GM21619 (cell line): Measurements from ENCODE around the gene CHD1.
A peak's percentile ranks its signal among the peaks of the same experiment; 100 is the strongest.
"Not testable (repeated sequence)": the region's sequence is repeated elsewhere in the genome, so short reads cannot be mapped to it uniquely, and the experiment has no call there.

ENCODE experiments used
- ATAC-seq: cut with Tn5 transposase; IDR thresholded peaks from one replicate; pipeline ENCODE4 v1.9.1; 2021; ENCODE audit not compliant: unreplicated experiment

The CHD1 gene

DNA sequence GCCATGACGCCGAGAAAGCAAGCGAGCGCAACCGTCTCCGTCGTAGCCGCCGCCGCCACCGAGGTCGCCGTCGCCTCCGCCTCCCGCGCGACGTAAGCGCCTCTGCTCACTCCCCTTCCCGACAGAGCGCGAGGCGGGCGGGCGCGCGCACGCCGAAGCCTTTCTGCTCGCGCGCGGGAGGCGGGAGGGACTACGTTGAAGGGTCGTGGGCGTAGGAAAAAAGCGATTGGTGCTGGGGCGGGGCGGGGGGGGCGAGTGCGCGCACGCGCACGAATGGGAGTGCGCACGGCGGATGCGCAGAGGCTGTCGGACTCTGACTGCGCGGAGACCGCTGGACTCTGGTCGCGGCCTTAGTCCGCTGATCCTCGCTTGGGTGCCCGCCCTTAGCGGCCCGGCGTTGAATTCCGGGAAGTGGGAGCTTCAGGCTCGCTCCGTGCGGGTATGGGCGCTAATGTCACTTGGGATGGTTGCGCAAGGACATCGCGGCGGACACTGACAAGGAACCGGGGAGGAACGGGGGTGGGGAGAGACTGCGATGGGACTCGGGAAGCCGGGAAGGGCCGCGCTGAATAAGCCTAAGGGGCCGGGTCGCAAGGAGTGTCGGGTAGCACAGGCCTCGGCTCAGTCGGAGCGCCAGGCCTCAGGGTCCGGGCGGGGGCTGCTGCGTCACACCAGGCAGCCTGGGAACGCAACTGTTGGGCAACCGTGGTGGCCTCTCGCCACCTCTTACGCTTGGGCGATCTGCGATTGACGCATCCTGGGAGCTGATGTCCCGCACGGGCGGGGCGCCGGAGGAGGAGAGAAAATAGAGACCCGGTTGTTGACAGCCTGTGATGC, at the start of gene CHD1:
Gene CHD1, minus strand, starts transcription at position 135 of the 837 bp plus-strand sequence. CDS start 2,621 bp downstream, outside the sequence.
- peak; percentile 62 for ATAC-seq

DNA sequence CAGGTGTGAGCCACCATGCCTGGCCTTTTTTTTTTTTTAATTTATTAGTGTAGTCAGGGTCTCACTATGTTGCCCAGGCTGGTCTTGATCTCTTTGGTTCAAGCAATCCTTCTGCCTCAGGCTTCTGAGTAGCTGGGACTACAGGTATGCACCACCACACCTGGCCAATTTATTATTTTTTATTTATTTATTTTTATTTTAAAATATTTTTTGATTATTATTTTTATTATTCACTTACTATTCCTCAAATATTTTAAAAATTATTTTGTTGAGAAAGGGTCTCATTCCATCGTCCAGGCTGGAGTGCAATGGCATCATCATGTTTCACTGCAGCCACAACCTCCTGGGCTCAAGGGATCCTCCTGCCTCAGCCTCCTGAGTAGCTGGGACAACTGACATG, 49.7 kb upstream of the CHD1 start:
- ATAC-seq = no peak

DNA sequence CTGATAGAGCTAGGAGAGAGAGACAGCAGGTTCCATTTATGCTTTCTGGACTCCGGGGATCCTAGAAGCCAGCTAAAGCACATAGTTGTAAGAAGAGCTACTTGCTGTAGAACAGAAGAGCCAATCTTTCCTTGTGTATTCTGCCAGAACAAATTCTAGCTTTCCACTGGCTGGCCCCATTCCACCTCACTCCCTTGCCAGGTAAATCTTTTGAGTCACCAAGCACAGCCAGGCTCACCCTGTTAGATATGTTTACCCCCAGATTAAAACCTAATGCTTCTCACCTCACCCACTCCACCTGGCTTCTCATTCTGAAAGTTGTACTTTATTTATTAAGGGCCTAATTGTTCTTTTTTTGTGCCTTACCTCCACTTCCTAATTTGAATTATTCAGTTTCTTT, 48.9 kb upstream of the CHD1 start:
- ATAC-seq = no peak

DNA sequence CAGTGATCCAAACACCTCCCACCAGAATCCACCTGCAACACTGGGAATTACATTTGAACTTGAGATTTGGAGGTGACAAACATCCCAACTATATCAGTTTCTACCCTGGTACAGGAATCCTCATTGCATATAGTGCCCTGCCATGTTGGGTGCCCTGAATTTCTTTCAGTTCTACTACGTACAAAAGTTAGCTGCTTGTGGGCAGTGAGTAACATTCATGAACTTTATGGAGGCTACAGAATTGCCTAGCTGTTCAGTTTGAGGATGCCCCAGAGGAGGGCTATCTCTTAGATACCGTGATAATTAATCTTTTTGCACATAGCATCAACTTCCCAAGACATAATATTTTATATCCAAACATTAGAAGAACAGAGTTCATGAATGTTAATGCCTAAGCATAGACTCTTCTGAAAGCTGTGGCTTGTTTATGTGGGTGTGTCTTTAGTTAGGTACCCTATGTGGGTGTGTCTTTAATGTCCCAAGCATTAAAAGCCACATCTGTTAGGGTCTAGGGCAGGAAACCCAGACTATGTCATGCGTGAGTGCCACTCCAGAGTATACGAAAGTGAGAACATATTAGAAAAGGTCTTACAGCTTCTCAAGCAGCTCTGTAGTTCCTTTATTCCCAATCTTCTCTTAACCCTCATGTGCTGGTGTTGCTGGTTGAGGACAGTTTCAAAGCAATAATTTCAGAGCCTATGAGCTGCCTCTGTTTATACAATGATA, 47.0 kb upstream of the CHD1 start:
- peak; percentile 89 for ATAC-seq

DNA sequence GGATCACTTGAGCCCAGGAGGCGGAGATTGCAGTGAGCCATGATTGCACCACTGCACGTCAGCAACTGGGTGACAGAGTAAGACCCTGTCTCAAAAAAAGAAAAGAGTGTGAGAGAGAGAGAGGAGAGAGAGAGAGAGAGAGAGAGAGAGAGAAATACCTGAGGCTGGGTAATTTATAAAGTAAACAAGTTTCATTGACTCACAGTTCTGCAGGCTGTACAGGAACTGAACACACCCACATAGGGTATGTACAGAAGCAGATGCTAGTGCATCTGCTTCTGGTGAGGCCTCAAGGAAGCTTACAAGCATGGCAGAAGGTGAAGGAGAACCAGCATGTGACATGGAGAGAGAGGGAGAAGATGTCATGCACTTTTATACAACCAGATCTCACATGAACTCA, 46.4 kb upstream of the CHD1 start:
- no peak for ATAC-seq

DNA sequence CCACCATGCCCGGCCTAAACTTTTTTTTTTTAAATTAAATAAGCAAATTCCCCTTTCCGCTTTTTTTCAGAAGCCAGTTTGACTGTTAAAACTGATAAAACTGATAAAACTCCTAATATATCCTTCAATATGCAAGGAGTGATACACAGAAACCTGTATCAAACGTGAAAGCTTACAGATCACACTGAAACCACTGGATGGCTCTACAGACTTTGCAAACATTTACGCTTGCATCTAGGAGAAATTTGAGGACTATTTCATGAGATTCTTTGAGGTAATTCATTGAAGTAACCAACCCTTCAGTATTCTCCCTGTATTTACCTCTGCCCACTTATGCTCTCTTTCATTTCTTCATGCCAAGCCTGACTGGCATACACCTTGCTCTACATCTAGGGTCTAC, 40.6 kb upstream of the CHD1 start:
- ATAC-seq = no peak

DNA sequence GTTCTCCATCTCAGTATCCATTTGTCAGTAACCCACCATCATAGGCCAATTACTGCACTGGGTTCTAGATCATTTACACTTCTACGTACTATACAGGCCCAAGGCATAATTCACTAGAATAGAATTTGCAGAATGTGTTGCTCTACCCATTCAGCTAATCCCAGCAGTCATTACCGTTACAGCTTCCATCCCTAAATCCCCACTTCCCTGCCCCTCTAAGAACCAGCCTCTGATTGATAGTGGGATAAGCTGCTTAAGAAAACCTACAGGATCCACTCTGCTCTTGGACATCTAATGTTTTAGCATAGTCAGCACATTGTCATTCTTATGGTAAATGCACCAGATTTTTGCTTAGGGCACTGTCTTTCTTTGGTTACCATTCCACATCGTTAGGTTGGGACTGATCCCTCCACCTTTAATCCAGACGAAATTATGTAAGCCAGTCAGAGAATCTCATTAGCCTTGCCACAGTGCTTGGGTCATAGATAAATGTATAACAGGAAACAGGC, 39.3 kb upstream of the CHD1 start:
- no peak for ATAC-seq

DNA sequence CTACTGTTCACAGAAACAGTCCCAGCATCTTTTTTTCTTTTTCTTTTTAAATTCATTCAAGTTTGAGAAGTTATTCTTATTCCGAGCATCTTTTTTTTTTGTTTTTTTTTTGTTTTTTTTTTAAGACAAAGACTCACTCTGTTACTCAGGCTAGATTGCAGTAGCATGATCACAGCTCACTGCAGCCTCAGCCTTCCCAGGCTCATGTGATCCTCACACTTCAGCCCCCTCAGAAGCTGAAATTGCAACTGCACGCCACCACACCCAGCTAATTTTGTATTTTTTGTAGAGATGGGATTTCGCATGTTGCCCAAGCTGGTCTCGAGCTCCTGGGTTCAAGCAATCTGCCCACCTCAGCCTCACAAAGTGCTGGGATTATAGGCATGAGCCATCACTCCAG, 36.4 kb upstream of the CHD1 start:
- ATAC-seq = no peak

DNA sequence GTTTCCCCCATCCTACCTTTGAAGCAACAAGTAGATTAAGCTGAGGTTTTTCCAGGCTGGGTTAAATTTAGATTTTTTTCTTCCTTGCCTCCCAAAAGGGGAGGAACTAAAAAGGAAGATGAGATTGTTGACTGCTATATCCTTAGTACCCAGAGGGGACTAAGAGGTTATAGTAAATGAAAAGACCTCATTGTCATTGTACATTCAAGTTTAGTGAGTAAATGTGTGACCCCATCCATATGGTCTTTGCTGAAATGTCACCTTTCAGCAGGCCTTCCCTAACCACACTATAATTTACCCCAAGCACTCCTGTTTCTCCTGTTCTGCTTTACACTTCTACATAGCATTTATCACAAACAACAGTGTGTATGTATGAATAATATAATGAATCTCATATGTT, 35.8 kb upstream of the CHD1 start:
- no peak for ATAC-seq

DNA sequence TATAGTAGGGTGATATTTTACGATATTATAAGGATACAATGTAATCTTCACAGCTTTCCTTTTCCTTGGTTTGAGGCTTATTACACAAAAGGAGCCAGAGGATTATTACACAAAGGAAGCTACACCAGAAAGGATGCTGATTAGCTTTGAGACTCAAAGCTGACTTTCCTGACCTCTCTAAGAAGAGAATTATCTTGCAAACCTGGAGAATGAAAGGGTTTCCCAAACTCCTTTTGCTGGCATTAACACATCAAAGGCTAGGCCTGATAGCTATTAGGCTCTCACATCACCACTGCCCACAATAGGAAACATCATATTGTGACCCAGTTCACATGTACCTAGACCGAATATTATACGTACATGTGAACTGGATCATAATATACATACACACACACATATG, 34.2 kb upstream of the CHD1 start:
- no peak for ATAC-seq

DNA sequence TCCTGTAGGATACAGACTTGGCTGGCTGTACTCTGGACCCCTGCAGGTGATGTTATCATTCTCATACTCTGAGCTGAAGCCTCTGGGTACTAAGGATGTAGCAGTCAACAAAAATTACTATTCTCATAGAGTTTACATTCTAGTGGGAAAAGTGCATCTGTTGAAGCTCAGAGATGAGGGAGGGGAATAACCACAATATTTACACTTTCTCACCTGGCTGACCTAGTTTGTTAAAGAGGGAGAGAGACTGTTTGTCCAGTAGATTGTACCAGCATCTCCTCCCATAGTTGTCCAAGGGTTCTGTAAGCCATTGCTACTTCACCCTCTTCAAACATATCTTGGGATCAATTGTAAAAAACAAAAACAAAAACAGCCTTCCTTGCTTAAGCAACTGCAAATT, 33.8 kb upstream of the CHD1 start:
- ATAC-seq = no peak

DNA sequence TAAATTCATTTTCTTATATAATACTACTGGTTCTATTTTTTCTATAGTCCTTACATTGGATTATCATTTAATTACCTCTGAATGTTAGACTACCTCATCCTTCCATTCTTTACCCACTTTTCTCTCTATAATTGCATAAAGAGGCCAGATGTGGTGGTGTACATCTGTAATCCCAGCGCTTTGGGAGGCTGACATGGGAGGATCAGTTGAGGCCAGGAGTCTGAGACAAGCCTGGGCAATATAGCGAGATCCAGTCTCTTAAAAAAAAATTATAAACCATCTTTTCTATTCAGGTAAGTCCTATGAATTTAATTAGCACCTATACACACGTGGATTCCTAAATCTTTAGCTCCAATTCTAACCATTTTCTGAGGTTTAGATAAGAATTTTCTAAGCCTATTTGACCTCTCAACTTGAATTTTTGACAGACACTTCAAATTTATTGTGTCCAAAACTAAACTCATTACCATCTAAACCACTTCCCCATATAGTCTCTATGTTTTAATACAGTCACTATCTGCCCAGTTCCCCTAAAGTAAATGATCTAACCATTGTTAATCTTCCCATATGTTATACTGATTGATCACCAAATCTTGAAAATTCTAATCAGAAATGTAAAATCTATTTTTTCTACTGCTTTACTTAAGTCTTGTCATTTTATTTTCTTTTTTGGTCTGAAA, 33.0 kb upstream of the CHD1 start:
- no peak for ATAC-seq

DNA sequence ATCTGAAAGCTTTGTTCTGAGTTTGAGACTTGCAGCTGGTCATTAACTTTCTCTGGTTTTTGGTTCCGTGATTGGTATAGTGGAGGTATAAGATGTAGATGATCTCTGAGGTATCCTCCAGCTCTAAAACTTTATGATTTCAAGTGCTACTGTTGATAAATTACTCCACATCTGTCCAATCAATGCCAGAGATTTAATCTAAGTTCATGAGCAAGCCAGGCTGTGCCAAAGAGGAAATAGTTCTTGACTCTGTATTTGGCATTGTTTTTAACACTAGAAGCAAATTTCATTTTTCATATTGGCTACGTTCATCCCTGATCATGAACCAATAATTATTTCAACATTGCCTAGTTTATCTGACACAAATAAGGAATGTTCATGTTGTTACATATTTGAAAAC, 28.5 kb upstream of the CHD1 start:
- ATAC-seq = no peak

DNA sequence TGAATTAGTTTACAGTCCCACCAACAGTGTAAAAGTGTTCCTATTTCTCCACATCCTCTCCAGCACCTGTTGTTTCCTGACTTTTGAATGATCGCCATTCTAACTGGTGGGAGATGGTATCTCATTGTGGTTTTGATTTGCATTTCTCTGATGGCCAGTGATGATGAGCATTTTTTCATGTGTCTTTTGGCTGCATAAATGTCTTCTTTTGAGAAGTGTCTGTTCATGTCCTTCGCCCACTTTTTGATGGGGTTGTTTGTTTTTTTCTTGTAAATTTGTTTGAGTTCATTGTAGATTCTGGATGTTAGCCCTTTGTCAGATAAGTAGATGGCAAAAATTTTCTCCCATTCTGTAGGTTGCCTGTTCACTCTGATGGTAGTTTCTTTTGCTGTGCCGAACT, 27.1 kb upstream of the CHD1 start:
- ATAC-seq = not testable (repeated sequence)

DNA sequence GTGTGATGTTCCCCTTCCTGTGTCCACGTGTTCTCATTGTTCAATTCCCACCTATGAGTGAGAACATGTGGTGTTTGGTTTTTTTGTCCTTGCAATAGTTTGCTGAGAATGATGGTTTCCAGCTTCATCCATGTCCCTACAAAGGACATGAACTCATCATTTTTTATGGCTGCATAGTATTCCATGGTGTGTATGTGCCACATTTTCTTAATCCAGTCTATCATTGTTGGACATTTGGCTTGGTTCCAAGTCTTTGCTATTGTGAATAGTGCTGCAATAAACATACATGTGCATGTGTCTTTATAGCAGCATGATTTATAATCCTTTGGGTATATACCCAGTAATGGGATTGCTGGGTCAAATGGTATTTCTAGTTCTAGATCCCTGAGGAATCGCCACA, 26.7 kb upstream of the CHD1 start:
- not testable (repeated sequence) for ATAC-seq

DNA sequence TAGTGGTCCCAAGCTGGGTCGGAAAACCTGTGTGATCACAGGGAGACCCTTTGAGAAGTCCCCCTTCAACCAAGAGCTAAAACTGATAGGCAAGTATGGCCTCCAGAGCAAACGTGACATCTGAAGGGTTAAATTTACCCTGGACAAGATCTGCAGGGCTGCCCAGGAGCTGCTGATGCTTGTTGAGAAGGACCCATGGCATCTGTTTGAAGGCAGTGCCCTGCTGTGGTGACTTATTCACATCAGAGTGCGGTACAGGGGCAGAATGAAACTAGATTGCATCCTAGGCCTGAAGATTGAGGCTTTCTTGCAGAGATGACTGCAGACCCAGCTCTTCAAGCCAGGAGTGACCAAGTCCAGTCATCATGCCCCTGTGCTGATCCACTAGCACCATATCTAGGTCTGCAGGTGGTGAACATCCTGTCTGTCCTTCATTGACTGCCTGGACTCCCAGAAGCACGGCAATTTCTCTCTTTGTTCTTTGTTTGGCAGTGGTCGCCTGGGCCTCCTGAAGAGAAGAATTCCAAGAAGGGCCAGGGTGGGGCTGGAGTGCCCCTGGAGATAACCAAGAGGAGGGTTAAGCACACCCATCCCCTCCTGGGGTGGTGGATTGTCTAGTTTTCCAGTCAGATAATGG, 25.7 kb upstream of the CHD1 start:
- no peak for ATAC-seq

DNA sequence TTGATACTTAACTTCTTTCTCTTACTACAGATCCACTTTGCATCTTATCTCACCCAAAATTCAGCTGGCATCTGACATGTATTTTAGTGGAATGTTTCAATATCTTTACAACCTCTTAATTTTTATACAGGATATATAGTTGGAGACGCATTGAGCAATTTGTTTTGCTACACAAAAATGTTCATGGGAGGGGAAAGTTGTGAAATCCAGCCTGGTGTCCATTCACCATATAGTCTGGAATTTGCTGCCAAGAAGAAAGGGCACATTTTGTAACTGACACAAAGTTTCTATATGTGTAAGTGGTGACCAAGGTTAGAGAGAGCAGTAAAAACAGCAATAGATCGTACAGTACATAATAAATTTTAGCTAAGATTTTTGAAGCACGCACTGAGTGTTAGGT, 14.0 kb upstream of the CHD1 start:
- ATAC-seq = no peak

DNA sequence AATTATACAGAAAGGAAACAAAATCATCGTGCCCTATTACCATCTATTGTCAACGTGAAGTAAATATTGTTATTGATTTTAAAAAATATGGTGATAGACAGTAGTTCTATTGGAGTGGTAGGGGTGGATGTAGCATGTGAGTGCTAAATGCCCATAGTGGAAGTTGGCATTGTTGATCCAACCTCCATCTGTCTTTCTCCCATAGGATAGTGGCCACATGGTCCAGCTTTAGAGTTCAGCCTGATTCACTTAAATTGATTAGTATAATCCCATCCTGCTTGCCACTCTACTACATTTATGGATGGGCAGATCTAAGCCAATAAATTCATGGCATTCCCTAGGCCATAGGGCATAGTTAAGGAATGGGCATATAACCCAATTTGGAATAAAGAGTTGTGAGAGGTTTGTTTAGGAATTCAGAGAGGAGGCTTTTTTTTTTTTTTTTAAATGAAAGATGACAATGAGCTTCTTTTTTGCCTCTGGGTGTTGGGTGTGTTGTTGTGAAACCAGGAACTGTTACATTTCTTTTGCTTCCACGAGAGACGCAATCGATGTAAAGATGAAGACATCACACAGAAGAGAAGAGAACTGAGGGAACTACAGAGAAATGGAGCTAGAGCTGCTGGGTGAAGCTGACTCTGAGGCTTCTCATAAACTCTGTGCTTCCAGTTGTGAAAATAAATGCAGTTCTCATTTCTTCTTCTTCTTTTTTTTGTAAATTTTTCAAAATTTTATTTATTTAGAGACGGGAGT, 12.5 kb upstream of the CHD1 start:
- no peak for ATAC-seq

DNA sequence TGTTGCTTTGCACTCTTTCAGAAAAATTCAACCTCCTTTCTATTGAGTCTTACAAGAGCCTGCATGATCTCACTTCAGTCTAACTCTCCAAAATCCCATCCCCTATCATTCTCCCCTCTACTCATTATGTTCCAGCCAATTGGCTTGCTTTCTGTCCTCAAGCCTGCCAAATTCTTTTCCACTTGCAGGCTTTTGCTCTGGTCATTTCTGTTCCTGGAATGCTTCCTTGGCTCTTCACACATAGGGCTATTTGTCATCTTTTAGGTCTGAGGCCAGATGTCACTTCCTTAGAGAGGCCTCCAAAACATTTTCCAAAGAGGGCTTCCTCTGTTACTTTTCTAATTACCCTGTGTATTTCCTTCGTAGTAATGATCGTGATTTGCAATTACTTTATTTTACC, 11.8 kb upstream of the CHD1 start:
- no peak for ATAC-seq

DNA sequence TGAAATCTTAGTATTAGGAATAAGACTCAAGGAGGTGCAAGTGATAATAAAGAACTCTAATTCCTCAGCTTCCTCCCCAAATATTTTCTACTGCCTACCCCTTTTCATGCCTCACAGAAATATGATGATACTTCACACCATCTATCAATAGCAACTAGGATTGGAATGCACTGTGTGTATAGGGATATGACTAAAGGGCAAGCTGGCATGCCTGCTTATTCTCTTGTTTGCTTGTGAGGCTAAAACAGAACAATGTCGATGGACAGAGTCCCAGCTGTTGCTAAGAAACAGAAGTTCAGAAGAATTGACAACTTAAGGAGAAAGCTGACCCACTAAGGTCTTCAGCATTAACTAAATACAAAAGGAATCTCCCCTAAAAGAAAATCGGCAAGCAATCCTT, 9.7 kb upstream of the CHD1 start:
- no peak for ATAC-seq
